HG02571 (cell line): ENCODE results near the gene NPTN.
"Not testable (repeated sequence)": the region's sequence is repeated elsewhere in the genome, so short reads cannot be mapped to it uniquely, and the experiment has no call there.

Experiments
- ATAC-seq: cut with Tn5 transposase; IDR thresholded peaks from one replicate; pipeline ENCODE4 v1.9.1; 2021; ENCODE audit warnings: mild to moderate bottlenecking, moderate library complexity; ENCODE audit not compliant: unreplicated experiment

The NPTN gene

GRCh38 chr15:73573037-73573436 is 60.2 kb downstream of the NPTN start:
- ATAC-seq: no peak

- no peak for ATAC-seq
Observed at GRCh38 chr15:73572296-73572695, 60.9 kb downstream of the NPTN start.

GRCh38 chr15:73571346-73571745 is 61.8 kb downstream of the NPTN start:
- ATAC-seq: no peak

GRCh38 chr15:73570355-73571032 is 62.7 kb downstream of the NPTN start:
- no peak for ATAC-seq

- no peak for ATAC-seq
Observed at GRCh38 chr15:73569361-73569760, 63.8 kb downstream of the NPTN start.

GRCh38 chr15:73568564-73569280 is 64.5 kb downstream of the NPTN start:
- no peak for ATAC-seq

- no peak for ATAC-seq
Observed at GRCh38 chr15:73567020-73567419, 66.2 kb downstream of the NPTN start.

GRCh38 chr15:73564255-73564654 is 68.9 kb downstream of the NPTN start:
- ATAC-seq: no peak

- no peak for ATAC-seq
Observed at GRCh38 chr15:73560501-73561117, 72.6 kb downstream of the NPTN start.

GRCh38 chr15:73558529-73558928 is 74.7 kb downstream of the NPTN start:
- ATAC-seq: no peak

GRCh38 chr15:73555080-73555479 is 78.1 kb downstream of the NPTN start:
- ATAC-seq: no peak

- no peak for ATAC-seq
Observed at GRCh38 chr15:73550190-73550589, 83.0 kb downstream of the NPTN start.

GRCh38 chr15:73548925-73549324 is 84.3 kb downstream of the NPTN start:
- not testable (repeated sequence) for ATAC-seq

- no peak for ATAC-seq
Observed at GRCh38 chr15:73541479-73541878, 91.7 kb downstream of the NPTN start.

- no peak for ATAC-seq
Observed at GRCh38 chr15:73540161-73540560, 93.0 kb downstream of the NPTN start.

- no peak for ATAC-seq
Observed at GRCh38 chr15:73539212-73540128, 93.7 kb downstream of the NPTN start.

- ATAC-seq: no peak
Observed at GRCh38 chr15:73538563-73539211, 94.5 kb downstream of the NPTN start.

GRCh38 chr15:73538123-73538522 is 95.1 kb downstream of the NPTN start:
- ATAC-seq: no peak

GRCh38 chr15:73530649-73531048 is 102.5 kb downstream of the NPTN start:
- no peak for ATAC-seq

GRCh38 chr15:73527598-73527997 is 105.6 kb downstream of the NPTN start:
- no peak for ATAC-seq

- no peak for ATAC-seq
Observed at GRCh38 chr15:73524919-73525318, 108.3 kb downstream of the NPTN start.
